ENCODE data around the gene TLCD3A.

- TF ChIP-seq, protein P1, sequence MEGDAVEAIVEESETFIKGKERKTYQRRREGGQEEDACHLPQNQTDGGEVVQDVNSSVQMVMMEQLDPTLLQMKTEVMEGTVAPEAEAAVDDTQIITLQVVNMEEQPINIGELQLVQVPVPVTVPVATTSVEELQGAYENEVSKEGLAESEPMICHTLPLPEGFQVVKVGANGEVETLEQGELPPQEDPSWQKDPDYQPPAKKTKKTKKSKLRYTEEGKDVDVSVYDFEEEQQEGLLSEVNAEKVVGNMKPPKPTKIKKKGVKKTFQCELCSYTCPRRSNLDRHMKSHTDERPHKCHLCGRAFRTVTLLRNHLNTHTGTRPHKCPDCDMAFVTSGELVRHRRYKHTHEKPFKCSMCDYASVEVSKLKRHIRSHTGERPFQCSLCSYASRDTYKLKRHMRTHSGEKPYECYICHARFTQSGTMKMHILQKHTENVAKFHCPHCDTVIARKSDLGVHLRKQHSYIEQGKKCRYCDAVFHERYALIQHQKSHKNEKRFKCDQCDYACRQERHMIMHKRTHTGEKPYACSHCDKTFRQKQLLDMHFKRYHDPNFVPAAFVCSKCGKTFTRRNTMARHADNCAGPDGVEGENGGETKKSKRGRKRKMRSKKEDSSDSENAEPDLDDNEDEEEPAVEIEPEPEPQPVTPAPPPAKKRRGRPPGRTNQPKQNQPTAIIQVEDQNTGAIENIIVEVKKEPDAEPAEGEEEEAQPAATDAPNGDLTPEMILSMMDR (IDR thresholded peaks at IDR 0.05; ENCODE audit: low read depth, low read length, poor library complexity, severe bottlenecking): no peak
- TF ChIP-seq EZH2phosphoT487 (IDR thresholded peaks at IDR 0.05; ENCODE audit: borderline replicate concordance, low read length): no peak
Observed at GRCh38 chr17:690361-690760, 42.0 kb upstream of the TLCD3A start.

All from DOHH2 (cell line).